Endothelial cell of umbilical vein (primary cell): Measurements from ENCODE around the gene TBC1D10A. TPM values are rescaled to one million over a fixed set of nuclear protein-coding genes. Genes with fewer than 3 reads are reported as not detected.

Source experiments
- BruUV-seq: library from RNA; stranded (reverse); fragments of 400-500 nt; replicated peaks from 2 replicates; lab custom pipeline; 2021; lab: Mats Ljungman, UMichigan
- CTCF ChIA-PET: fragments of 300-600, 350-600 bp; sonication (Branson Sonifier 250); formaldehyde crosslinking; loops from one replicate; lab custom pipeline; 2021; ENCODE audit warnings: antibody characterized with exemption, inconsistent platforms; lab: Charles Lee
- POLR2A ChIA-PET: fragments of 300-600, 350-600 bp; sonication (Branson Sonifier 250); formaldehyde crosslinking; loops from one replicate; lab custom pipeline; 2021; ENCODE audit warnings: antibody characterized with exemption, inconsistent platforms; lab: Charles Lee
- DNase-seq: peaks from one replicate; pipeline ENCODE4 v3.0.0-alpha.2; 2011; ENCODE audit warnings: low read depth, low spot score
- FAIRE-seq: peaks from 2 replicates; lab custom pipeline; 2011; peaks lifted over from hg19 to GRCh38; lab: Jason Lieb, UNC
- H2AFZ ChIP-seq: 2 replicates; pipeline ENCODE4 v1.6.0; 2012; ENCODE audit warnings: low read depth, low read length, control low read depth, inconsistent platforms
- H3K27ac ChIP-seq: 2 replicates; pipeline ENCODE4 v1.5.1; 2011; ENCODE audit warnings: low read depth, mild to moderate bottlenecking, control low read depth, low read length, moderate library complexity; ENCODE audit not compliant: insufficient read depth
- H3K27me3 ChIP-seq, 2 experiments: 2 replicates each; pipeline versions ENCODE4 v1.6.0 to v1.6.1; 2011; ENCODE audit warnings: low read length in 2 of 2, mixed read lengths in 1 of 2; ENCODE audit not compliant: control insufficient read depth in 2 of 2, insufficient read depth in 2 of 2
- H3K36me3 ChIP-seq, 2 experiments: 2 replicates in 1 of 2; 3 replicates in 1 of 2; pipeline ENCODE4 v1.5.1; 2011; ENCODE audit warnings: low read length in 2 of 2, mild to moderate bottlenecking in 1 of 2, moderate library complexity in 1 of 2; ENCODE audit not compliant: control insufficient read depth in 2 of 2, insufficient read depth in 2 of 2; ENCODE audit errors: extremely low read depth in 1 of 2
- H3K4me1 ChIP-seq: 3 replicates; pipeline ENCODE4 v1.5.1; 2011; ENCODE audit warnings: mild to moderate bottlenecking, low read length; ENCODE audit not compliant: control insufficient read depth, insufficient read depth; ENCODE audit errors: extremely low read depth
- H3K4me2 ChIP-seq: 2 replicates; pipeline ENCODE4 v1.6.1; 2011; ENCODE audit warnings: low read length, control low read depth, mixed read lengths; ENCODE audit not compliant: insufficient read depth
- H3K4me3 ChIP-seq, 3 experiments: fragments of 200-600 bp in 1 of 3; sonication (generic), shearing (Covaris generic) in 1 of 3; replicated peaks in 1 of 3; 2 replicates each; pipeline ENCODE4 v1.5.1; 2011 to 2016; ENCODE audit warnings: control low read depth in 3 of 3, low read length in 3 of 3, mild to moderate bottlenecking in 2 of 3, inconsistent platforms in 1 of 3, low read depth in 1 of 3, moderate library complexity in 1 of 3; ENCODE audit not compliant: insufficient read depth in 1 of 3
- H3K79me2 ChIP-seq: 2 replicates; pipeline ENCODE4 v1.6.0; 2012; ENCODE audit warnings: low read length, inconsistent platforms; ENCODE audit not compliant: control insufficient read depth, insufficient read depth
- H3K9ac ChIP-seq: replicated peaks from 2 replicates; pipeline ENCODE3; 2011; ENCODE audit warnings: low read length, control low read depth; ENCODE audit not compliant: insufficient read depth; ENCODE audit errors: extremely low read depth
- H3K9me1 ChIP-seq: replicated peaks from 3 replicates; pipeline ENCODE4 v1.6.0; 2011; ENCODE audit warnings: mild to moderate bottlenecking, low read length; ENCODE audit not compliant: control insufficient read depth, insufficient read depth; ENCODE audit errors: extremely low read depth
- H3K9me3 ChIP-seq: replicated peaks from 2 replicates; pipeline ENCODE4 v1.5.1; 2012; ENCODE audit warnings: low read length, inconsistent platforms; ENCODE audit not compliant: control insufficient read depth, insufficient read depth
- H4K20me1 ChIP-seq: replicated peaks from 2 replicates; pipeline ENCODE3; 2011; ENCODE audit warnings: mild to moderate bottlenecking, low read length; ENCODE audit not compliant: control insufficient read depth, insufficient read depth; ENCODE audit errors: extremely low read depth
- CTCF ChIP-seq, 2 donors: IDR thresholded peaks; 1 replicate in 1 of 2; 2 replicates in 1 of 2; pipeline ENCODE4 v1.5.1; 2011; ENCODE audit warnings: low read length in 2 of 2, mild to moderate bottlenecking in 2 of 2, moderate library complexity in 2 of 2, control low read depth in 1 of 2, inconsistent platforms in 1 of 2, low read depth in 1 of 2; ENCODE audit not compliant: insufficient read depth in 1 of 2; ENCODE audit errors: extremely low read depth in 1 of 2
- EZH2 ChIP-seq: IDR thresholded peaks from 2 replicates; pipeline ENCODE4 v1.6.1; 2012; ENCODE audit warnings: borderline replicate concordance, low read depth, mild to moderate bottlenecking, moderate library complexity, low read length, inconsistent platforms; ENCODE audit not compliant: severe bottlenecking
- FOS ChIP-seq: IDR thresholded peaks from 2 replicates; pipeline ENCODE4 v1.6.1; 2011; ENCODE audit warnings: mild to moderate bottlenecking, low read length, moderate library complexity, borderline replicate concordance; ENCODE audit not compliant: insufficient read depth
- GATA2 ChIP-seq: IDR thresholded peaks from 2 replicates; pipeline ENCODE4 v1.7.0; 2011; ENCODE audit warnings: low read depth, mild to moderate bottlenecking, moderate library complexity, mixed read lengths, low read length; ENCODE audit not compliant: insufficient read length, insufficient read depth
- JUN ChIP-seq: IDR thresholded peaks from 2 replicates; pipeline ENCODE4 v1.6.1; 2011; ENCODE audit warnings: borderline replicate concordance, low read depth; ENCODE audit not compliant: insufficient read length, insufficient read depth
- MYC ChIP-seq: IDR thresholded peaks from one replicate; pipeline ENCODE4 v1.6.1; 2011; ENCODE audit warnings: mild to moderate bottlenecking, low read depth, low read length
- POLR2A ChIP-seq: IDR thresholded peaks from 2 replicates; pipeline ENCODE4 v1.6.1; 2012; ENCODE audit warnings: low read depth, mild to moderate bottlenecking, control low read depth, low read length
- POLR2AphosphoS5 ChIP-seq: IDR thresholded peaks from 2 replicates; pipeline ENCODE4 v1.6.1; 2012; ENCODE audit warnings: low read depth, mild to moderate bottlenecking, control low read depth, low read length, moderate library complexity; ENCODE audit not compliant: insufficient read depth
- dilution Hi-C: fragments of 300-500 bp; cut with MboI; formaldehyde crosslinking; loops from one replicate; pipeline ENCODE4 v1.15.0; 2019; ENCODE audit warnings: low sequenced_read_pairs; ENCODE audit not compliant: extremely low pct_ligation_motif_present
- intact Hi-C: fragments of 100-400 bp; cut with micrococcal nuclease; formaldehyde crosslinking; loops from one replicate; pipeline ENCODE4 v1.10.0; 2022
- polyA plus RNA-seq, 4 experiments: library from polyadenylated mRNA; depleted of rRNA in 3 of 4; stranded (reverse) in 3 of 4; unstranded in 1 of 4; fragments of >200 nt; gene quantifications; 2 replicates each; pipeline versions ENCODE4 v1.2.1 to v1.2.3, GENCODE V29; 2011 to 2012; ENCODE audit warnings: missing spikeins in 1 of 4
- total RNA-seq: library from RNA; stranded (reverse); gene quantifications from 2 replicates; pipeline ENCODE4 v1.2.3, GENCODE V29; 2021
- TF ChIP-seq, protein P1 (sequence below): IDR thresholded peaks from 2 replicates; pipeline ENCODE4 v1.6.1; 2011; ENCODE audit not compliant: insufficient read depth, insufficient read length

Gene TBC1D10A
- total and polyA plus RNA-seq, 2 donors (not counting 3 experiments of a cell fraction or from before 2014, with no cell fraction given): 10.0 to 11.9 TPM

- Histone ChIP-seq H3K4me3 (no peak overlapping the region), H3K27me3 (no peaks in the 10 kb centered on the region), H3K9me1 (no peaks in the 10 kb centered on the region), H3K4me1 (no peaks in the 10 kb centered on the region), H3K9ac (no peak overlapping the region), H3K4me2 (no peak overlapping the region), H4K20me1 (no peaks in the 10 kb centered on the region), H3K9me3 (no peaks in the 10 kb centered on the region), H2AFZ (no peak overlapping the region), H3K27ac (no peak overlapping the region), H3K79me2 (peaks cover 15% of the 10 kb centered on the region), H3K36me3 (peaks cover 44 to 73% of the 10 kb centered on the region in 2 experiments)
- dilution Hi-C loops: no loop called here
- ChIA-PET POLR2A (no interaction called here), CTCF (interaction anchor here (0.9 to 1.9 kb wide), 2 partner anchors 12 to 56 kb away, joined by 6 to 7 read pairs; partner anchors contain the start of genes CASTOR1, CCDC157 and SF3A1)
- BruUV-seq: no TSS peak
- DNase-seq (no peak), FAIRE-seq (no peak)
- intact Hi-C loops: no loop called here
- no peak for TF ChIP-seq POLR2AphosphoS5
- TF ChIP-seq CTCF (IDR thresholded peaks at IDR 0.05; ENCODE audit: extremely low read depth in 1 of 2, insufficient read depth in 1 of 2, low read depth in 1 of 2, low read length in 2 of 2): no peak
- TF ChIP-seq EZH2: no peak
- TF ChIP-seq POLR2A: no peak
- no peak for TF ChIP-seq MYC
- TF ChIP-seq JUN: no peak
- TF ChIP-seq FOS: no peak
- TF ChIP-seq, protein P1, sequence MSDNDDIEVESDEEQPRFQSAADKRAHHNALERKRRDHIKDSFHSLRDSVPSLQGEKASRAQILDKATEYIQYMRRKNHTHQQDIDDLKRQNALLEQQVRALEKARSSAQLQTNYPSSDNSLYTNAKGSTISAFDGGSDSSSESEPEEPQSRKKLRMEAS: no peak
- TF ChIP-seq GATA2: no peak
Measured at GRCh38 chr22:30344447-30345200, 17.9 kb upstream of the TBC1D10A start.
